Stimulated activated CD4-positive, alpha-beta T cell treated with anti-CD3 and anti-CD28 coated beads, TNF-alpha, amount 100 ng/mL, for 1 hour (primary cell): ENCODE measurements around the gene CENPS.

Experiments
- DNase-seq, 3 donors: peaks; one replicate each; pipeline ENCODE4 v3.0.0-alpha.2; 2020; ENCODE audit warnings: low read depth in 3 of 3, low spot score in 1 of 3

Gene CENPS

DNA sequence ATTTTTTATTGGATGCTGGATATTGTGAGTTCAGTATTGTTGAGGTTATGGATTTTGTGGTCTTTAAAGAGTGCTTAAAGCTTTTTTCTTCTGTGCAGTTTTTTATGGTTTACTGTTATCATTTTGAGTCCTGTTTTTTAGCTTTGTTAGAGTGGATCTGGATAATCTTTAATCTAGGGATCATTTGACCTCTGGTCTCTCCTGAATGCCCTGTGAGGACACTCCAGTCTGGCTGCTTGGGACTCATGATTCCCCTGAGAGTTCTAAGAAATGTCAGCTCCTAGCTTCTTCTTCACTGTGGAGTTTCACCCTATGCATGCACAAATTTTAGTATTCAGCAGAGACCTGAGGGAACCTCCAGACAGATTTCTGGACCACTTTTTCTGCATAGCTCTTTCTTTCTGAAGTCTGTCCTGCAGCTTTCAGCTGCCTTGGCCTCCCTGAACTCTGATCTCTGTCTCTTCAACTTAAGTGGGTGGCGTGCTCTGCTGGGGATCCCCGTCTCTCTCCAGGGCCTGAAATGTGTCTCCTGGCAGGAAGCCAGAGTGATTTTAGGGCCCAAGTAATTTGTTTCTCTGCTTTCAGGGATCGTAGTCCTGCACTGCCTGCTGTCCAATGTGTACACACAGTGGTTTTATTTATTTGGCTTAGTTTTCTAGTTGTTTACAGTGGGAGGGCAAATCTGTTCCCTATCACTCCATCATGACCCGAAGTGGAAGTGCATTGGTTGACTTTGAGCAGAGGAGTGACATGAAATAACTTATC lies 59.2 kb downstream of the CENPS start:
- no peak for DNase-seq

DNA sequence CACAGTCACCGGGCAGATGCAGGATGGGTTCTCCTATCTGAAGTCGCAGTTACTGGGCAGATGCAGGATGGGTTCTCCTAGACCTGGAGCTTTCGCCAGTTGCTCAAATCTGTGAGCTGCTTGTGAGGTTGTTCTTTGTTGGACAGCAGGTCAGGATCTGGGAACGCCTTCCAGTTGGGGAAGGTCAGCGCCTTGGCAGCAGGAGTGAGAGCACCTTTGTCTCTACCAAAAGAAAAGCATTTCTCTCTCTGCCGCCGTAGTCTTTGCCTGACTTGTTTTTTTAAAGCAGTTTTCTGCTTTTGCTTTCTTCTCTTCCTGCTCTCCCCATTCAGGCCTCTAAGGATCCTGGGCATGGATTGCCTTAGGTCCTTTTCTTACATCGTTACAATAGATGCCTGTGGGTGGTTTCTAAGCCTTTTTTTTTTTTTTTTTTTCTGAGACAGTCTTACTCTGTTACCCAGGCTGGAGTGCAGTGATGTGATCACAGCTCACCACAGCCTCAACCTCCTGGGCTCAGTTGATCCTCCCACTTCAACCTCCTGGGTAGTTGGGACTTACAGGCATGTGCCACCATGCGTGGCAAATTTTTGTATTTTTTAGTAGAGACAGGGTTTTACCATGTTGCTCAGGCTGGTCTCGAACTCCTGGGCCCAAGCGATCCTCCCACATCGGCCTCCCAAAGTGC lies 60.2 kb downstream of the CENPS start:
- no peak for DNase-seq
